SK-N-SH treated with all-trans-retinoic acid at 6 μM for 48 hours (cell line): Measurements from ENCODE around the gene FYN.

ENCODE experiments used
- ATAC-seq: fragments of 200-7000 bp; cut with Tn5 transposase; 3 replicates; pipeline ENCODE4 v1.9.1; 2020; ENCODE audit warnings: mild to moderate bottlenecking, moderate library complexity
- ARNTL ChIP-seq: fragments of 450-650 bp; formaldehyde crosslinking; IDR thresholded peaks from 2 replicates; pipeline ENCODE4 v1.5.0; 2020; ENCODE audit warnings: low read depth, mild to moderate bottlenecking, moderate library complexity, borderline replicate concordance
- BACH2 ChIP-seq: fragments of 250-450 bp; sonication (Bioruptor Pico); IDR thresholded peaks from 2 replicates; pipeline ENCODE4 v1.9.0; 2021; ENCODE audit warnings: mild to moderate bottlenecking, borderline replicate concordance
- CREB5 ChIP-seq: fragments of 250-450 bp; sonication (Bioruptor Pico); IDR thresholded peaks from 2 replicates; pipeline ENCODE4 v1.5.1; 2020; ENCODE audit warnings: low read depth, mild to moderate bottlenecking, moderate library complexity
- CSDC2 ChIP-seq: fragments of 250-450 bp; sonication (Bioruptor Pico); IDR thresholded peaks from 2 replicates; pipeline ENCODE4 v1.5.0; 2020; ENCODE audit warnings: mild to moderate bottlenecking, moderate library complexity
- CSRNP3 ChIP-seq: fragments of 250-450 bp; sonication (Bioruptor Pico); IDR thresholded peaks from 2 replicates; pipeline ENCODE4 v1.5.1; 2021; ENCODE audit warnings: mild to moderate bottlenecking, moderate library complexity
- ESRRG ChIP-seq: fragments of 250-450 bp; sonication (Bioruptor Pico); IDR thresholded peaks from 2 replicates; pipeline ENCODE4 v1.6.1; 2021; ENCODE audit warnings: mild to moderate bottlenecking
- ISL1 ChIP-seq: fragments of 250-450 bp; sonication (Bioruptor Pico); IDR thresholded peaks from 2 replicates; pipeline ENCODE4 v2.1.2; 2022; ENCODE audit warnings: mild to moderate bottlenecking, moderate library complexity
- OSR1 ChIP-seq: fragments of 250-450 bp; sonication (Bioruptor Pico); IDR thresholded peaks from 2 replicates; pipeline ENCODE4 v1.8.0; 2022; ENCODE audit warnings: moderate library complexity, mild to moderate bottlenecking, inconsistent platforms
- PATZ1 ChIP-seq: fragments of 250-450 bp; sonication (Bioruptor Pico); IDR thresholded peaks from 2 replicates; pipeline ENCODE4 v1.8.0; 2020; ENCODE audit warnings: mild to moderate bottlenecking, moderate library complexity, borderline replicate concordance
- POU6F1 ChIP-seq: fragments of 250-450 bp; sonication (Bioruptor Pico); IDR thresholded peaks from 2 replicates; pipeline ENCODE4 v1.8.0; 2021; ENCODE audit warnings: low read depth, mild to moderate bottlenecking, moderate library complexity, borderline replicate concordance
- PPARA ChIP-seq: fragments of 250-450 bp; sonication (Bioruptor Pico); IDR thresholded peaks from 2 replicates; pipeline ENCODE4 v1.5.0; 2020; ENCODE audit warnings: mild to moderate bottlenecking, borderline replicate concordance
- RARB ChIP-seq: fragments of 250-450 bp; sonication (Bioruptor Pico); IDR thresholded peaks from 2 replicates; pipeline ENCODE4 v1.8.0; 2021; ENCODE audit warnings: mild to moderate bottlenecking, moderate library complexity
- SNAI2 ChIP-seq: fragments of 250-450 bp; sonication (Bioruptor Pico); IDR thresholded peaks from 2 replicates; pipeline ENCODE4 v1.5.0; 2020; ENCODE audit warnings: mild to moderate bottlenecking, moderate library complexity
- TCF4 ChIP-seq: fragments of 250-450 bp; sonication (Bioruptor Pico); IDR thresholded peaks from 2 replicates; pipeline ENCODE4 v1.8.0; 2021; ENCODE audit warnings: mild to moderate bottlenecking, moderate library complexity, borderline replicate concordance
- TOX ChIP-seq: fragments of 250-450 bp; sonication (Bioruptor Pico); IDR thresholded peaks from 2 replicates; pipeline ENCODE4 v1.8.0; 2021; ENCODE audit warnings: mild to moderate bottlenecking, moderate library complexity, borderline replicate concordance
- TSHZ2 ChIP-seq: fragments of 250-450 bp; sonication (Bioruptor Pico); IDR thresholded peaks from 2 replicates; pipeline ENCODE4 v1.5.0; 2020; ENCODE audit warnings: mild to moderate bottlenecking, moderate library complexity
- ZC3H10 ChIP-seq: fragments of 250-450 bp; sonication (Bioruptor Pico); IDR thresholded peaks from 2 replicates; pipeline ENCODE4 v1.5.1; 2021; ENCODE audit warnings: mild to moderate bottlenecking, moderate library complexity
- ZFP3 ChIP-seq: fragments of 250-450 bp; sonication (Bioruptor Pico); IDR thresholded peaks from 2 replicates; pipeline ENCODE4 v1.5.0; 2020; ENCODE audit warnings: mild to moderate bottlenecking, moderate library complexity
- ZFP30 ChIP-seq: fragments of 450-650 bp; formaldehyde crosslinking; IDR thresholded peaks from 2 replicates; pipeline ENCODE4 v1.5.0; 2022; ENCODE audit warnings: mild to moderate bottlenecking, moderate library complexity
- ZNF565 ChIP-seq: fragments of 450-650 bp; formaldehyde crosslinking; conservative IDR thresholded peaks from 2 replicates; pipeline ENCODE4 v1.5.0; 2020; ENCODE audit warnings: low read depth, mild to moderate bottlenecking, moderate library complexity
- ZNF70 ChIP-seq: fragments of 450-650 bp; formaldehyde crosslinking; IDR thresholded peaks from 2 replicates; pipeline ENCODE4 v1.5.0; 2020; ENCODE audit warnings: mild to moderate bottlenecking, moderate library complexity
- ZNF8 ChIP-seq: fragments of 450-650 bp; formaldehyde crosslinking; IDR thresholded peaks from 2 replicates; pipeline ENCODE4 v1.5.0; 2020; ENCODE audit warnings: mild to moderate bottlenecking, moderate library complexity

FYN gene

GRCh38 chr6:111780393-111780792 is 92.9 kb downstream of the FYN start:
- no peak for ATAC-seq
- no peak for TF ChIP-seq ISL1
- TF ChIP-seq RARB (CRISPR knock-in tag) = no peak
- no peak for TF ChIP-seq ZNF70 (CRISPR knock-in tag)
- TF ChIP-seq PPARA (CRISPR knock-in tag) = no peak
- TF ChIP-seq OSR1 (CRISPR knock-in tag) = no peak
- no peak for TF ChIP-seq BACH2 (CRISPR knock-in tag)
- no peak for TF ChIP-seq TSHZ2 (CRISPR knock-in tag)
- TF ChIP-seq ARNTL (CRISPR knock-in tag) = no peak
- no peak for TF ChIP-seq TCF4 (CRISPR knock-in tag)
- TF ChIP-seq ZNF8 (CRISPR knock-in tag) = no peak; the same call in 1 of the 2 replicates
- TF ChIP-seq ZFP3 (CRISPR knock-in tag) = no peak
- TF ChIP-seq CREB5 (CRISPR knock-in tag) = no peak
- TF ChIP-seq ZFP30 (CRISPR knock-in tag) = no peak
- TF ChIP-seq SNAI2 (CRISPR knock-in tag) = no peak
- TF ChIP-seq POU6F1 (CRISPR knock-in tag) = no peak
- no peak for TF ChIP-seq ESRRG (CRISPR knock-in tag)
- TF ChIP-seq ZNF565 (CRISPR knock-in tag) = no peak

GRCh38 chr6:111779660-111780059 is 93.6 kb downstream of the FYN start:
- no peak for ATAC-seq
- TF ChIP-seq BACH2 (CRISPR knock-in tag) (no peak), TCF4 (CRISPR knock-in tag) (no peak), ZNF8 (CRISPR knock-in tag) (no peak), RARB (CRISPR knock-in tag) (no peak)

GRCh38 chr6:111779031-111779430 is 94.2 kb downstream of the FYN start:
- ATAC-seq = no peak
- TF ChIP-seq PPARA (CRISPR knock-in tag) = no peak
- no peak for TF ChIP-seq SNAI2 (CRISPR knock-in tag)
- TF ChIP-seq ZNF565 (CRISPR knock-in tag) = no peak

- TF ChIP-seq ZNF70 (CRISPR knock-in tag) (no peak), CSRNP3 (no peak), CSDC2 (CRISPR knock-in tag) (no peak), PATZ1 (CRISPR knock-in tag) (no peak), ZC3H10 (CRISPR knock-in tag) (no peak), OSR1 (CRISPR knock-in tag) (no peak), ISL1 (no peak), PPARA (CRISPR knock-in tag) (no peak), CREB5 (CRISPR knock-in tag) (no peak), RARB (CRISPR knock-in tag) (no peak), ZNF565 (CRISPR knock-in tag) (no peak), TOX (CRISPR knock-in tag) (no peak), SNAI2 (CRISPR knock-in tag) (no peak), ZNF8 (CRISPR knock-in tag) (no peak), POU6F1 (CRISPR knock-in tag) (no peak), TCF4 (CRISPR knock-in tag) (no peak), ZFP3 (CRISPR knock-in tag) (no peak), ESRRG (CRISPR knock-in tag) (no peak)
- 0 out of 3 replicates have a peak, but pooled peaks have one; percentile 31 for ATAC-seq
Observed at GRCh38 chr6:111777357-111777756, 95.9 kb downstream of the FYN start.
